Endodermal cell (in vitro differentiated cells): Measurements from ENCODE around the gene ATXN7L1. TPM values are rescaled to one million over a fixed set of nuclear protein-coding genes. Genes with fewer than 3 reads are reported as not detected.
A peak's percentile ranks its signal among the peaks of the same experiment; 100 is the strongest.

Experiments used
- DNase-seq: peaks from one replicate; pipeline ENCODE4 v3.0.0-alpha.2; 2017
- H3K27ac ChIP-seq: 2 replicates; pipeline ENCODE4 v1.5.1; 2013; ENCODE audit warnings: mild to moderate bottlenecking, low read depth, low read length, moderate library complexity
- H3K27me3 ChIP-seq: 2 replicates; pipeline ENCODE4 v1.6.1; 2013; ENCODE audit warnings: mild to moderate bottlenecking, low read length, moderate library complexity; ENCODE audit not compliant: insufficient read depth, control insufficient read depth, poor library complexity, severe bottlenecking
- H3K36me3 ChIP-seq: 2 replicates; pipeline ENCODE4 v1.7.0; 2013; ENCODE audit warnings: mild to moderate bottlenecking, low read length, moderate library complexity; ENCODE audit not compliant: control insufficient read depth, insufficient read depth
- H3K4me1 ChIP-seq: one replicate; pipeline ENCODE4 v1.7.0; 2013; ENCODE audit warnings: low read length; ENCODE audit not compliant: control insufficient read depth, insufficient read depth
- H3K4me3 ChIP-seq: 2 replicates; pipeline ENCODE4 v1.5.1; 2013; ENCODE audit warnings: mild to moderate bottlenecking, low read length, moderate library complexity
- H3K9ac ChIP-seq: 2 replicates; pipeline ENCODE4 v1.6.1; 2013; ENCODE audit warnings: mild to moderate bottlenecking, low read length, moderate library complexity; ENCODE audit not compliant: poor library complexity, severe bottlenecking; ENCODE audit errors: extremely low read depth
- H3K9me3 ChIP-seq: 2 replicates; pipeline ENCODE4 v1.6.1; 2013; ENCODE audit warnings: mild to moderate bottlenecking, low read length, moderate library complexity; ENCODE audit not compliant: control insufficient read depth
- H3K27ac Mint-ChIP-seq: 2 replicates; pipeline ENCODE4 v1.8.0; 2020; ENCODE audit warnings: mixed read lengths
- H3K27me3 Mint-ChIP-seq: 2 replicates; pipeline ENCODE4 v1.8.0; 2021; ENCODE audit warnings: mild to moderate bottlenecking, mixed read lengths; ENCODE audit not compliant: insufficient read depth
- H3K36me3 Mint-ChIP-seq: 2 replicates; pipeline ENCODE4 v1.8.0; 2020; ENCODE audit warnings: low read depth, mixed read lengths
- H3K4me1 Mint-ChIP-seq: 2 replicates; pipeline ENCODE4 v1.8.0; 2020; ENCODE audit warnings: mixed read lengths
- H3K4me3 Mint-ChIP-seq: 2 replicates; pipeline ENCODE4 v1.8.0; 2020; ENCODE audit warnings: mild to moderate bottlenecking, moderate library complexity, mixed read lengths
- H3K9me3 Mint-ChIP-seq: 2 replicates; pipeline ENCODE4 v1.8.0; 2020; ENCODE audit warnings: mild to moderate bottlenecking, mixed read lengths
- WGBS, 2 experiments: methylation state at CpG; one replicate each; pipeline versions ENCODE4 v1.1.5 to v1.1.7; 2013; ENCODE audit warnings: missing lambda C conversion rate in 2 of 2, mixed read lengths in 1 of 2; ENCODE audit not compliant: insufficient coverage in 1 of 2, insufficient read length in 1 of 2; 5-methylcytosine and 5-hydroxymethylcytosine counted together
- total RNA-seq, 2 donors: library from RNA; stranded (reverse); fragmentation: NEBNext Ultra II Directional in 1 of 2; extraction: Animal tissue kit (Norgen Biotek cat#: 25700) in 1 of 2; gene quantifications; 2 replicates in 1 of 2; 3 replicates in 1 of 2; pipeline ENCODE4 v1.2.1, GENCODE V29; 2021
- TF ChIP-seq, protein P1 (sequence below): fragments of 200-600 bp; sonication (generic); conservative IDR thresholded peaks from 2 replicates; pipeline ENCODE4 v1.5.0; 2021; ENCODE audit warnings: antibody characterized with exemption, mild to moderate bottlenecking

ATXN7L1 gene
- total RNA-seq, 2 donors from 2014 or later = 16.9 to 30.4 TPM

DNA sequence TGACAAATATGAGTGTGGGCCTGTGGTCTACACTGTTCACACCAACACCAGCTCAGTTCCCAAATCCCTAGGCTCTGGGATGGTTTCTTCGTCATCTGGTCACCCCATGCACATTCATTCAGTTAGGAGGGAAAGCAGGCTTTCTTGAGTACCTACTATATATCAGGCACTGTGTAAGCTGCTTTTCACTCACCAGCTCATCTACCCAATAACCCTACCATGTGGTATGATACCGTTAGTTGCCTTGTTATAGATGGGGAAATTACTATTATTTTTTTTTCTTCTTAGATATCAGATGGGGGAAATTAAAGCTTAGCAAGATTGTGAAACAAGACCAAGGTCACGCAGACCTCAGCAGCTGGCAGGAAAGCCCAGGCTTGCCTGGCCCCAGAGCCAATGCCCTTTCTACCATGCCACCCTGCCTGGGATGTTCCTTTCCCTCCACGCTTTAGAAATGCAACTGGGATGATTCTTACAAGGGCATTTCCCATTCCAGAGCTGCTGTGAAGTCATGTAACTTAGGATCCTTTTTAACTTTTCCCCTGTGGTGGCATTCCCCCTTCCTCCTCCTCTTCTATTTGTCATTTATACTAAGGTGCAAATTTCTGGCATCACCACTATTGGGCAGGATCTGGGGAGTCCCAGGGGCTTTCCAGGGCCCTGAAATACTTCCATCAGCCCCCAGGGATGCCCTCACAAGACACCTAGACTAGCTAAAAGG is 202.0 kb downstream of the ATXN7L1 start:
- H3K9me3 ChIP-seq = no peaks in the 10 kb centered on the region

DNA sequence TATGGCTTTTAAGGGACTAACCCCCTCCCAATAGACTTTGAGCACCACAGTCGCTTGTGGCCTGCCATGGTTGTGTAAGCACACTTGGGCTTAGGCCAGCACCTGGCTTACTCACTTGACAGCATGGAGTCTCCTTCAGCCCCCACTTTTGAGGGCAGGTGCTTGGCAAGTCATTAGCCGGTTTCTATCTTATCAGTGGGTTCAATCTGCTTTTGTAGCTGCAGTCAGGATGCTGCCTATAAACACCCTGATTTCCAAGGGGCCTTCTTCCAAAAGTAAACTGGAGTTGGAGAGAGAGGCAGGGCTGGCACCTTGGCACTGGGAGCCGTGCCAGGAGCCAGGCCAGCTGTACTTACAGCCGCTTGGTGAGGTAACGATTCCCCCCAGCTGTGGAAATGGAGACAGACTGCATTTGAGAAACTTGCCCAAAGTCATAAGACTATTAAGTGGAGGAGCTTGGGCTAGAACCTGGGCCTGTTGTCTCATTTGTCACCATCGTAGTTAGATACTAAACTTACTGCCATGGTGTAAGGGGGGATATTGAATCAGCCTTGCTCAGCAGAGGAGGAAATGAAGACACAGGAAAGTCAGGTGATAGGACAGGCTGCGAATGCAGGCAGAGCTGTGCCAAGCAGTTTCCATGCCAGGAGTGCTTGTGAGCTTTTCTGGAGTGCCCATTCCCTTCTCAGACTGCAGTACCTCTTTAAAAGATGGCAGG is 202.9 kb downstream of the ATXN7L1 start:
- no peak overlapping the region for H3K9ac ChIP-seq

More for the DNA sequence above, 202.0 kb downstream of the ATXN7L1 start:
- H3K4me3 ChIP-seq = no peak overlapping the region
- H3K36me3 ChIP-seq = peaks cover 4% of the 10 kb centered on the region
- Mint-ChIP-seq H3K27ac (no peak overlapping the region), H3K4me3 (no peak overlapping the region), H3K4me1 (peaks cover 47% of the 10 kb centered on the region), H3K9me3 (no peaks in the 10 kb centered on the region), H3K36me3 (peaks cover 5% of the 10 kb centered on the region), H3K27me3 (no peaks in the 10 kb centered on the region)
- H3K27ac ChIP-seq = no peak overlapping the region
- H3K27me3 ChIP-seq = no peaks in the 10 kb centered on the region
- TF ChIP-seq, protein P1, sequence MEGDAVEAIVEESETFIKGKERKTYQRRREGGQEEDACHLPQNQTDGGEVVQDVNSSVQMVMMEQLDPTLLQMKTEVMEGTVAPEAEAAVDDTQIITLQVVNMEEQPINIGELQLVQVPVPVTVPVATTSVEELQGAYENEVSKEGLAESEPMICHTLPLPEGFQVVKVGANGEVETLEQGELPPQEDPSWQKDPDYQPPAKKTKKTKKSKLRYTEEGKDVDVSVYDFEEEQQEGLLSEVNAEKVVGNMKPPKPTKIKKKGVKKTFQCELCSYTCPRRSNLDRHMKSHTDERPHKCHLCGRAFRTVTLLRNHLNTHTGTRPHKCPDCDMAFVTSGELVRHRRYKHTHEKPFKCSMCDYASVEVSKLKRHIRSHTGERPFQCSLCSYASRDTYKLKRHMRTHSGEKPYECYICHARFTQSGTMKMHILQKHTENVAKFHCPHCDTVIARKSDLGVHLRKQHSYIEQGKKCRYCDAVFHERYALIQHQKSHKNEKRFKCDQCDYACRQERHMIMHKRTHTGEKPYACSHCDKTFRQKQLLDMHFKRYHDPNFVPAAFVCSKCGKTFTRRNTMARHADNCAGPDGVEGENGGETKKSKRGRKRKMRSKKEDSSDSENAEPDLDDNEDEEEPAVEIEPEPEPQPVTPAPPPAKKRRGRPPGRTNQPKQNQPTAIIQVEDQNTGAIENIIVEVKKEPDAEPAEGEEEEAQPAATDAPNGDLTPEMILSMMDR = no peak
- H3K9ac ChIP-seq = no peak overlapping the region
- DNase-seq = peak; percentile 49
- H3K4me1 ChIP-seq = peaks cover 16% of the 10 kb centered on the region
- WGBS, 2 experiments = 96 to 98% methylated on average over 2 to 3 of the region's 4 CpGs

DNA sequence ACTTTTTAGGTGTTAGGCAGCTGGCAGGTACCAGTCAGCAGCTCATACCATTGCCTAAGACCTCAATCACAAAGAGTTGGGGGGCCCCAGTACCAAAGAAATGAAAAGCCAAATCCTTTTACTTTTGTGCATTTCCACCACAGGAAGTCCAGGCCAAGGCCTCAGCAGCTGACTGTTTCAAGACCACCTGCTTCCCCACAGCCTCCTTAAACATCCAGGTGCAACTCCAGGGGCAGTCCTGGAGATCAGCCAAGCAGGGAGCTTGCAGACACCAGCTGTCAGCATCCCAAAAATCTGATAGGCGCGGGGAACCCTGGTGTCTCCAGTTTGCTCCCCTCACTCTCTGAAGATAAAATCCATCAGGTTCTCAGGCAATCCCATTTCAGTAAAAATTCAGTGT is 203.6 kb downstream of the ATXN7L1 start:
- TF ChIP-seq, protein P1 = no peak
- no peak overlapping the region for H3K4me3 Mint-ChIP-seq
- peak; percentile 52 for DNase-seq
- peak overlapping the region; percentile 35 for H3K27ac Mint-ChIP-seq
- H3K9me3 ChIP-seq = no peaks in the 10 kb centered on the region
- H3K27me3 Mint-ChIP-seq = no peaks in the 10 kb centered on the region
- peaks cover 9% of the 10 kb centered on the region for H3K4me1 ChIP-seq
- peaks cover 8% of the 10 kb centered on the region for H3K36me3 Mint-ChIP-seq
- peaks cover 36% of the 10 kb centered on the region for H3K4me1 Mint-ChIP-seq
- H3K27ac ChIP-seq = no peak overlapping the region
- 89 to 92% methylated on average over 2 of the region's 2 CpGs for WGBS, 2 experiments
- H3K4me3 ChIP-seq = no peak overlapping the region
- H3K36me3 ChIP-seq = peaks cover 4% of the 10 kb centered on the region
- H3K9ac ChIP-seq = no peak overlapping the region
- H3K27me3 ChIP-seq = no peaks in the 10 kb centered on the region
- H3K9me3 Mint-ChIP-seq = no peaks in the 10 kb centered on the region

More for the DNA sequence above, 202.9 kb downstream of the ATXN7L1 start:
- 94 to 98% methylated on average over 7 of the region's 7 CpGs for WGBS, 2 experiments
- H3K4me3 ChIP-seq = no peak overlapping the region
- Mint-ChIP-seq H3K27me3 (no peaks in the 10 kb centered on the region), H3K4me1 (peaks cover 38% of the 10 kb centered on the region), H3K36me3 (peaks cover 8% of the 10 kb centered on the region), H3K4me3 (no peak overlapping the region), H3K9me3 (no peaks in the 10 kb centered on the region), H3K27ac (peak overlapping the region; percentile 30)
- H3K27me3 ChIP-seq = no peaks in the 10 kb centered on the region
- TF ChIP-seq, protein P1 = no peak
- DNase-seq = peak; percentile 64
- no peak overlapping the region for H3K27ac ChIP-seq
- peaks cover 4% of the 10 kb centered on the region for H3K36me3 ChIP-seq
- peaks cover 9% of the 10 kb centered on the region for H3K4me1 ChIP-seq
- no peaks in the 10 kb centered on the region for H3K9me3 ChIP-seq
